GM12891 (cell line): ENCODE results near the gene ZBTB12.
A peak's percentile ranks its signal among the peaks of the same experiment; 100 is the strongest.

Experiments used
- DNase-seq: peaks from one replicate; pipeline ENCODE4 v3.0.0; 2011; ENCODE audit warnings: low spot score; ENCODE audit not compliant: insufficient read length
- FAIRE-seq: peaks from 2 replicates; lab custom pipeline; 2011; peaks lifted over from hg19 to GRCh38; lab: Jason Lieb, UNC
- PAX5 ChIP-seq: IDR thresholded peaks from 2 replicates; pipeline ENCODE4 v1.6.1; 2011; ENCODE audit warnings: low read length, moderate library complexity, mild to moderate bottlenecking; ENCODE audit not compliant: insufficient read depth, severe bottlenecking
- POLR2A ChIP-seq: IDR thresholded peaks from 2 replicates; pipeline ENCODE4 v1.6.1; 2011; ENCODE audit warnings: low read depth, low read length, control low read depth
- POLR2AphosphoS5 ChIP-seq: IDR thresholded peaks from 2 replicates; pipeline ENCODE4 v1.6.1; 2011; ENCODE audit warnings: low read depth, low read length, control low read depth
- POU2F2 ChIP-seq: IDR thresholded peaks from 2 replicates; pipeline ENCODE4 v1.6.1; 2011; ENCODE audit warnings: low read depth, mild to moderate bottlenecking, control low read depth, low read length, moderate library complexity
- SPI1 ChIP-seq: IDR thresholded peaks from 2 replicates; pipeline ENCODE4 v1.6.1; 2011; ENCODE audit warnings: low read depth, low read length, control low read depth
- TAF1 ChIP-seq: IDR thresholded peaks from 2 replicates; pipeline ENCODE4 v1.6.1; 2011; ENCODE audit warnings: low read depth, low read length, control low read depth

Gene ZBTB12

GRCh38 chr6:31906122-31906521 is 4.2 kb upstream of the ZBTB12 start:
- TF ChIP-seq PAX5 (no peak), POLR2A (no peak), TAF1 (no peak), POU2F2 (no peak), POLR2AphosphoS5 (no peak), SPI1 (no peak)
- FAIRE-seq (no peak), DNase-seq (no peak)

- FAIRE-seq = no peak
- TF ChIP-seq POLR2AphosphoS5 (no peak), PAX5 (no peak), TAF1 (no peak), POLR2A (no peak), SPI1 (no peak)
- DNase-seq = no peak
Observed at GRCh38 chr6:31905041-31905440, 3.2 kb upstream of the ZBTB12 start.

- FAIRE-seq (no peak), DNase-seq (no peak)
- no peak for TF ChIP-seq SPI1
- no peak for TF ChIP-seq POLR2AphosphoS5
- no peak for TF ChIP-seq TAF1
- no peak for TF ChIP-seq PAX5
- TF ChIP-seq POLR2A = no peak
- no peak for TF ChIP-seq POU2F2
Observed at GRCh38 chr6:31903957-31904356, 2.1 kb upstream of the ZBTB12 start.

- FAIRE-seq (no peak), DNase-seq (peak; percentile 58)
- TF ChIP-seq SPI1 (no peak), POLR2AphosphoS5 (no peak; the same call in 1 of the 2 replicates), PAX5 (no peak), POLR2A (no peak), POU2F2 (no peak), TAF1 (no peak)
Observed at GRCh38 chr6:31901415-31901952, 402 bp downstream of the ZBTB12 start.

- TF ChIP-seq POU2F2 (no peak), POLR2A (no peak), POLR2AphosphoS5 (no peak; the same call in 1 of the 2 replicates), PAX5 (no peak), TAF1 (no peak), SPI1 (no peak)
- DNase-seq (no peak), FAIRE-seq (no peak)
Observed at GRCh38 chr6:31900917-31901414, 920 bp downstream of the ZBTB12 start.

GRCh38 chr6:31899882-31900722 is 1.8 kb downstream of the ZBTB12 start:
- no peak for DNase-seq
- TF ChIP-seq TAF1 = no peak
- TF ChIP-seq POU2F2 = no peak
- no peak for TF ChIP-seq SPI1
- TF ChIP-seq PAX5 = no peak
- TF ChIP-seq POLR2A = no peak
- TF ChIP-seq POLR2AphosphoS5 = no peak
- FAIRE-seq = no peak

- TF ChIP-seq SPI1 = peak; percentile 46
- TF ChIP-seq TAF1 = no peak
- FAIRE-seq = no peak
- DNase-seq = no peak
Observed at GRCh38 chr6:31899215-31899614, 2.7 kb downstream of the ZBTB12 start.

- FAIRE-seq (peak; percentile 58), DNase-seq (no peak)
- no peak for TF ChIP-seq TAF1
- no peak for TF ChIP-seq POU2F2
- no peak for TF ChIP-seq POLR2AphosphoS5
- TF ChIP-seq POLR2A = no peak
- no peak for TF ChIP-seq PAX5
- no peak for TF ChIP-seq SPI1
Observed at GRCh38 chr6:31898383-31899011, 3.4 kb downstream of the ZBTB12 start.

GRCh38 chr6:31897612-31898382 is 4.1 kb downstream of the ZBTB12 start, which contains the start of gene EHMT2:
Gene EHMT2 (minus strand): TSS chr6:31897698. CDS start chr6:31897677, 21 bp downstream.
- DNase-seq (peak; percentile 88), FAIRE-seq (peak; percentile 85)
- TF ChIP-seq POU2F2 (no peak), POLR2AphosphoS5 (peak; percentile 49; the same call in 1 of the 2 replicates), TAF1 (peak; percentile 76), POLR2A (no peak)
